HPDE6-E6E7 (cell line): ENCODE results near the gene BARHL1.
A peak's percentile ranks its signal among the peaks of the same experiment; 100 is the strongest.
"Not testable (repeated sequence)": the region's sequence is repeated elsewhere in the genome, so short reads cannot be mapped to it uniquely, and the experiment has no call there.

Experiments used
- DNase-seq: peaks from one replicate; pipeline ENCODE4 v3.0.0; 2011; ENCODE audit warnings: missing footprints; ENCODE audit errors: extremely low spot score

BARHL1 gene

GRCh38 chr9:132556235-132556634, 26.2 kb upstream of the BARHL1 start:
- DNase-seq: no peak

GRCh38 chr9:132556714-132557113, 25.7 kb upstream of the BARHL1 start:
- no peak for DNase-seq

DNA sequence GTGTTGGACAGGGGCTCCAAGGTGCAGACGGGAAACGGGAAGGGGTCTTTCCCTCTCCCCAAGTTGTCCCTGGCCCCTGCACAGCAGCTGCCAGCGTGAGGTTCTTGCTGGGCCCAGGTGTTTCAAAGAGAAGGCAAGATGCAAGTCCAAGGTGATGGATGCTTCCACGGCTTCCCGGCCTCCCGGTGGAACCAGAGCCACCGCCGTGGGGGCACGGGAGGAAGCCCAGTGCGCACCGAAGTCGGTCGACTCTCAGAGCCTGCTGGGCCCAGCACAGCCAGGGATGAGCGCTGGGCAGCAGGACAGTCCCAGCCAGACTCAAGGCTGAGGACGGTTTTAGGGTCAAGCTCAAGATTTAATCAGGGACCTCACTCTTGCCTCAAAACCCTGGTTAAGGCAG, 25.2 kb upstream of the BARHL1 start:
- DNase-seq: no peak

DNA sequence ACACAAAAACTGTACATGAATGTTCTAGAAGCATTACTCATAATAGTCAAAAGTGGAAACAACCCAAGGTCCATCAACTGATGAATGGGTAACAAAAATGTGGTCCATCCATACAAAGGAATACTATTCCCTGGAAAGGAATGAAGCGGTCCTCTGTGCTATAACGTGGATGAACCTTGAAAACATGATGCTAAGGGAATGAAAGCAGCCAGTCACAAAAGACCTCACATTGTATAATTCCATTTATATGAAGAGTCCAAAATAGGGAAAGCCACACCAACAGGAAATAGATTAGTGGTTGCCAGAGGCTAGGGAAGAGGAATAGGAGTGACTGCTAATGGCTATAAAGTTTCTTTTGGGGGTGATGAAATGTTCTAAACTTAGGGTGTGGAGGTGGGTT, 22.7 kb upstream of the BARHL1 start:
- DNase-seq: no peak

- no peak for DNase-seq
These were observed 21.7 kb upstream of the BARHL1 start for GRCh38 chr9:132560616-132561202.

GRCh38 chr9:132562306-132562573, 20.2 kb upstream of the BARHL1 start:
- no peak for DNase-seq

GRCh38 chr9:132564526-132564925, 17.9 kb upstream of the BARHL1 start:
- DNase-seq: no peak

DNA sequence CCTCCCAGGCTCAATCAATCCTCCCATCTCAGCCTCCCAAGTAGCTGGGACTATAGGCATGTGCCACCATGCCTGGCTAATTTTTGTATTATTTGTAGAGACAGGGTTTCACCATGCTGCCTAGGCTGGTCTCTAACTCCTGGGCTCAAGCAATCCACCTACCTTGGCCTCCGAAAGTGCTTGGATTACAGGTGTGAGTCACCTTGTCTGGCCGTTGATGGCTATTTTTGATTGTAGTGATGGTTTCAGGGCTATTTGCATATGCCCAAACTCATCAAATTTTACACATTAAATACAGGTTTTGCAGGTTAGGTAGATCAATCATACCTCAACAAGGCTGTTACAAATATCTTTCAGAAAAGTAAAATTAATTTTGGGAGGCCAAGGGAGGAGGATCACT, 13.6 kb upstream of the BARHL1 start:
- not testable (repeated sequence) for DNase-seq

- DNase-seq: no peak
These were observed 10.4 kb upstream of the BARHL1 start for GRCh38 chr9:132571806-132572600.

- no peak for DNase-seq
These were observed 9.5 kb upstream of the BARHL1 start for GRCh38 chr9:132572921-132573320.

DNA sequence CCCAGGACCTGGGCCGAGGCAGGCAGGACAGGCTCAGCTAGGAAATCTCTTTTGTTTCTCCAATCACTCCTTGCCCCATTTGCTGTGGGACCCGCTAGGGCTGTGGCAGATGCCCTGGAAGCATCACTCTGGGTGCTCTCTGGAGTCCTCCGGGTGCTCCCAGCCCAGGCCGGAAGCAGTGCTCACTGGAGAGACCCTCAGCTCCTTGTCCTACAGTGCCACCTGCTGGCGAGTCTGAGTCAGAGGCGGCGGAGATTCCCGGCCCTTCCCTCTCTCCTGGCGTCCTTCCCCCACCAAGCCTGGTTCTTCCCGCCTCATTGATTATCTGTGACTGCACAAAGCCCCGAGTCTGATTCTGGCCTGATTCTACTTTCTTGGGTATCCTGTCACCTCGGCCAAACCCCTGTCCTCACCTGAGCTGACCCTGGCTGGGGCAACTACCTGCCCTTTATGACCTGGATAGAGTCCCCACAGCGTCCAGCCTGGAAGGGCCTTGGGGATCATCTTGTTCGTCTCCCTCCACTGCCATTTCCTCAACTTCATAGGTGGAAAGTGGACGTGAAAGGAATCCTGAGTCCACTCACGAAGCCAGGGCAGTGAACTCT, 7.3 kb upstream of the BARHL1 start:
- DNase-seq: peak; percentile 72

- DNase-seq: no peak
These were observed 6.6 kb upstream of the BARHL1 start for GRCh38 chr9:132575811-132576210.

GRCh38 chr9:132577119-132577518, 5.3 kb upstream of the BARHL1 start:
- DNase-seq: no peak

DNA sequence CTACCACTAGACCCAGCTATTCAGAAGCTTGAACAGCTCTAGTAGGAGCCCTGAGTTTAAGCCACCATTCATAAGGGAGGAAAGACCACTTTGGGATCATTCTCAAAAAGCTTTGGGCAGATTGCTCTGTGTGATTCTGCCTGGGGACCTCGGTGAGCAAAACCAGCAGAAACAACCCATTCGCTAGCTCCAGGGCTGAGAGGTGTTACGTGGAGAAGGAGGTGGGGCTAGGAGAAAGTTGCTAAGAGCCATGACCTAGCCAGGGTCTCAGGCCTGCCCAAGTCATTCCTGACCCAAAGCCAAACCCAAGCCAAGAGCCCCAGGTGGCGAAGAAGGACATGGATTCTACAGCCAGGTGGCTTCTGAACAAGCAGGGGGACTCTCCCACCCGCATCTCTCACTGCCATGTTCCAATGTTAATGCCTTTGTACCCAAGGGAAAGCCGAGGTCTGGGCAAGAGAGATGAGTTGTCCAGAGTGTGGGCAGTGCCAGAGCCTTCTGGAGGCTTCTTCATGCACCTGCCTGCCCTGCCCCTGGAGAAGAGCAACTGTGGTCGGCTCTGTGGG, 4.0 kb upstream of the BARHL1 start:
- DNase-seq: no peak

- DNase-seq: no peak
These were observed 3.0 kb upstream of the BARHL1 start for GRCh38 chr9:132579427-132579798.

DNA sequence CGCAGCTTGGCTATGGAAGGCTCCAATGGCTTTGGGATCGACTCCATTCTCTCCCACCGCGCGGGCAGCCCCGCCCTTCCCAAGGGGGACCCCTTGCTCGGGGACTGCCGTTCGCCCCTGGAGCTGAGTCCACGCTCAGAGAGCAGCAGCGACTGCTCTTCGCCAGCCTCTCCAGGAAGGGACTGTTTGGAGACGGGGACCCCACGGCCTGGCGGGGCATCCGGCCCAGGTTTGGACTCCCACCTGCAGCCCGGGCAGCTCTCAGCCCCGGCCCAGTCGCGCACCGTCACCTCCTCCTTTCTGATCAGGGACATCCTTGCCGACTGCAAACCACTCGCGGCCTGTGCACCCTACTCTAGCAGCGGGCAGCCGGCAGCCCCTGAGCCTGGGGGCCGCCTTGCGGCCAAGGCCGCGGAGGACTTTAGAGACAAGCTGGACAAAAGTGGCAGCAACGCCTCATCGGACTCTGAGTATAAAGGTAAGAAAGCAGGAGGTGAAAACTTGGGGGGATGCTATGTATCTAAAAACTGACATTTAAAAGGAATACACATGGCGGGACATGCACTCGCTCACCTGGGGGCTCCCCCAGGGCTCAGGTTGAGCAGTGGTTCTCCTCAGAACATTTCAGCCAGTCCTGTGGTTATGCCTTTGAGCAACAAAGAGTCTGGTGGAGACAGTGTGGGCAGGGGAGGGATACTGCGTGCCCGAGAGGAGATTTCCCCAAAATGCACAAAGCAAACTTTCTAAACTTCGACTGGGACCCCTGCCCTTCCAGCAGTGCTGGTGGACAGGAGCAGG, 579 bp downstream of the BARHL1 start:
- DNase-seq: no peak

DNA sequence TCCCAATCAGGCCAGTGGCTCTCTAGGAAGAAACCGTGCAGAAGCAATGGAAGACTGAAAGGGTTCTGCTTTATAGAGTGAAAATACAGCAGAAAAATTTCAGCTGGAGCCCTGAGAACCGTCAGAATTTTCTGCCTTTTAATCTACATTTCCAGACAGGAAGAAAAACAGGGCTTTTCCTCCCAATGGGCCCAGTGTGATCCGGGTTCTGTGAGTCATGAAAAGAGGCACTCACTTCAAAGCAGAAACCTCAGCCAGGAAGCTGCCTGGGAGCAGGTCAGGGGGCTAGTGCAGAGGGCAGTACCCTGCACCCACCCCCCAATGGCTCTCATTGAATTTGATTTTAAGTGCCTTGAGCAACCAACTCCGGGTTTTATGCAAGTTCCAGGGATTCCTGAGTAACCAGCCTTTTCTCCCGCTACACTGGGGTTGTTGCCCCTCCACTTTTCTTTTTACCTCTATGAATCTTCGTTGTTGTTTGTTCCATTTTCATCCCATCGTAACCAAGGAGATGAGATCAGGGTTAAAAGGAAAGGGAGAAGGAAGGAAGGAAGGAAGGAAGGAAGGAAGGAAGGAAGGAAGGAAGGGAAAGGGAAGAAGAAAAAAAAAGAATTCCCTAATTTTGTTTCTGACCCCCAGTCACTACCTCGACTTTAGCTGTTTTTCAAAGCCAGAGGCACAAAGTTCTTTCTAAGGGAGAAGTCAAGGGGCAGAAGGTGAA, 1.3 kb downstream of the BARHL1 start:
- no peak for DNase-seq

- no peak for DNase-seq
These were observed 2.5 kb downstream of the BARHL1 start for GRCh38 chr9:132584601-132585560.

DNA sequence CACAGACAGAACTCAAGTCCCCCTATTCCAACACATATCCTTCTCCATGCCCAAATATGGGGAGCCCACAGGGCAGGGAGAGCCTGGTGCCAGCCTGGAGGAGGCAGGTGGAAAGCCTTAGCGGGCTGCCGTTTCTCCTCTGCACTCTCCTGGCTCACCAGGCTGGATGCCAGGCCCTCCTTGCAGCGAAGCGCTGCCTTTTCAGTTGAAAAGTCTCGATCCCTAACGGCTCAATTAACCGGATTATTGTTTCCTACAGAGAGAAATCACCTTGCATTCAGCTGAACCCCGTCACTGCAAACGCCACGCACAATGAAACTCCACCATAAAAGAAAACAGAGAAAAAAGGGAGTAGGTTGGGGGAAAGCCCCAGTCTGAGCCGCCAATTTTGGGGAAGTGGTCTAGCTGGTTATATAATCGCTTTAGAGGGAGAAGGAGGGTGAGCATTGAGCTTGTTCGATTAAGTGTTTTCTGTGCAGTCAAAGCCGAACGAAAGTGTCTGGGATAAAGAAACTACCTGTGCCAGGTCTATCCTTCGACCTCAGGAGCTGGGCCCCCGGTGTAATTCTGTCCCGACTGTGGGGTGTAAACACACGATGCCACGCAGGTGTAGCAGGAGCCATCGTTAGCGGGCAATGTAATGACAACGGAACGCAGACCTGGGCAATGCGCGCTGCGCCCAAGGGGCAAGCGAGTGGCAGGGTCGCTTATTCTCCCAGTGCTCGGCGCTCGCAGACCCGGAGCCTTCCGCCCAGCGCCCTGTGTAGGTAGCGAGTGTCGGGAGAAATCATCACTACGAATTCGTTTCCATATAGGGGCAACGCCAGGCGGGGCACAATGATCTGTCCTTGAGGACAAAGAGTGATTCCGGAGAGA, 3.8 kb downstream of the BARHL1 start:
- no peak for DNase-seq
